DND-41 (cell line): ENCODE measurements around the gene ZCCHC14.

Source experiments
- ATAC-seq: fragments of 200-7000 bp; cut with Tn5 transposase; 3 replicates; pipeline ENCODE4 v1.9.1; 2021; ENCODE audit warnings: low read depth; ENCODE audit not compliant: insufficient read depth
- DNase-seq: peaks from one replicate; pipeline ENCODE4 v3.0.0-alpha.2; 2020
- H2AFZ ChIP-seq: 2 replicates; pipeline ENCODE4 v1.6.0; 2012; ENCODE audit warnings: low read depth, low read length
- H3K27ac ChIP-seq: 2 replicates; pipeline ENCODE4 v1.5.1; 2012; ENCODE audit warnings: low read length, inconsistent platforms
- H3K27me3 ChIP-seq: fragments of 200-600 bp; sonication (generic); 2 replicates; pipeline ENCODE4 v1.6.0; 2012; ENCODE audit warnings: low read length, mild to moderate bottlenecking, inconsistent platforms; ENCODE audit not compliant: insufficient read depth, poor library complexity
- H3K36me3 ChIP-seq: 2 replicates; pipeline ENCODE4 v1.5.1; 2012; ENCODE audit warnings: low read length, inconsistent platforms; ENCODE audit not compliant: insufficient read depth
- H3K4me1 ChIP-seq: 2 replicates; pipeline ENCODE4 v1.5.1; 2012; ENCODE audit warnings: mild to moderate bottlenecking, low read length; ENCODE audit not compliant: insufficient read depth
- H3K4me2 ChIP-seq: 2 replicates; pipeline ENCODE4 v1.6.0; 2012; ENCODE audit warnings: mild to moderate bottlenecking, moderate library complexity, low read length, inconsistent platforms; ENCODE audit not compliant: insufficient read depth
- H3K4me3 ChIP-seq, 2 experiments: fragments of 200-600 bp in 1 of 2; shearing (Covaris generic) in 1 of 2; 2 replicates each; pipeline ENCODE4 v1.5.1; 2012 to 2016; ENCODE audit warnings: inconsistent platforms in 2 of 2, low read length in 2 of 2, mild to moderate bottlenecking in 2 of 2, low read depth in 1 of 2, moderate library complexity in 1 of 2
- H3K79me2 ChIP-seq: 2 replicates; pipeline ENCODE4 v1.6.0; 2012; ENCODE audit warnings: low read length, inconsistent platforms; ENCODE audit not compliant: insufficient read depth
- H3K9ac ChIP-seq: 2 replicates; pipeline ENCODE4 v1.6.0; 2012; ENCODE audit warnings: low read depth, mild to moderate bottlenecking, inconsistent platforms, low read length, moderate library complexity
- H3K9me3 ChIP-seq: 2 replicates; pipeline ENCODE4 v1.5.1; 2012; ENCODE audit warnings: low read length, moderate library complexity, mild to moderate bottlenecking, inconsistent platforms; ENCODE audit not compliant: insufficient read depth, severe bottlenecking
- H4K20me1 ChIP-seq: 2 replicates; pipeline ENCODE4 v1.6.0; 2012; ENCODE audit warnings: low read length; ENCODE audit not compliant: insufficient read depth
- EZH2 ChIP-seq: IDR thresholded peaks from 3 replicates; pipeline ENCODE4 v1.6.1; 2012; ENCODE audit warnings: borderline replicate concordance, low read depth, mild to moderate bottlenecking, moderate library complexity, low read length, inconsistent platforms; ENCODE audit not compliant: severe bottlenecking
- TF ChIP-seq, protein P1 (sequence below): IDR thresholded peaks from 2 replicates; pipeline ENCODE4 v1.5.1; 2012; ENCODE audit warnings: borderline replicate concordance, low read length, moderate library complexity, mild to moderate bottlenecking; ENCODE audit not compliant: poor library complexity, severe bottlenecking; ENCODE audit errors: extremely low read depth

The ZCCHC14 gene

GRCh38 chr16:87535855-87536794 is 43.3 kb upstream of the ZCCHC14 start:
- Histone ChIP-seq H3K27ac (no peak overlapping the region), H3K4me2 (no peak overlapping the region), H3K4me3 (no peak overlapping the region), H3K9me3 (peaks cover 4% of the 10 kb centered on the region), H3K36me3 (no peaks in the 10 kb centered on the region), H3K4me1 (no peaks in the 10 kb centered on the region), H2AFZ (no peak overlapping the region), H4K20me1 (no peaks in the 10 kb centered on the region), H3K79me2 (no peaks in the 10 kb centered on the region), H3K9ac (no peak overlapping the region), H3K27me3 (peaks cover 3% of the 10 kb centered on the region)
- ATAC-seq (no peak), DNase-seq (no peak)
- TF ChIP-seq EZH2 = no peak
- TF ChIP-seq, protein P1, sequence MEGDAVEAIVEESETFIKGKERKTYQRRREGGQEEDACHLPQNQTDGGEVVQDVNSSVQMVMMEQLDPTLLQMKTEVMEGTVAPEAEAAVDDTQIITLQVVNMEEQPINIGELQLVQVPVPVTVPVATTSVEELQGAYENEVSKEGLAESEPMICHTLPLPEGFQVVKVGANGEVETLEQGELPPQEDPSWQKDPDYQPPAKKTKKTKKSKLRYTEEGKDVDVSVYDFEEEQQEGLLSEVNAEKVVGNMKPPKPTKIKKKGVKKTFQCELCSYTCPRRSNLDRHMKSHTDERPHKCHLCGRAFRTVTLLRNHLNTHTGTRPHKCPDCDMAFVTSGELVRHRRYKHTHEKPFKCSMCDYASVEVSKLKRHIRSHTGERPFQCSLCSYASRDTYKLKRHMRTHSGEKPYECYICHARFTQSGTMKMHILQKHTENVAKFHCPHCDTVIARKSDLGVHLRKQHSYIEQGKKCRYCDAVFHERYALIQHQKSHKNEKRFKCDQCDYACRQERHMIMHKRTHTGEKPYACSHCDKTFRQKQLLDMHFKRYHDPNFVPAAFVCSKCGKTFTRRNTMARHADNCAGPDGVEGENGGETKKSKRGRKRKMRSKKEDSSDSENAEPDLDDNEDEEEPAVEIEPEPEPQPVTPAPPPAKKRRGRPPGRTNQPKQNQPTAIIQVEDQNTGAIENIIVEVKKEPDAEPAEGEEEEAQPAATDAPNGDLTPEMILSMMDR = no peak

- Histone ChIP-seq H3K4me2 (no peak overlapping the region), H3K4me3 (no peak overlapping the region), H3K36me3 (no peaks in the 10 kb centered on the region), H3K79me2 (no peaks in the 10 kb centered on the region), H3K27ac (no peak overlapping the region), H4K20me1 (no peaks in the 10 kb centered on the region), H3K9ac (no peak overlapping the region), H3K4me1 (no peaks in the 10 kb centered on the region), H3K9me3 (peaks cover 4% of the 10 kb centered on the region), H2AFZ (no peak overlapping the region), H3K27me3 (peaks cover 3% of the 10 kb centered on the region)
- ATAC-seq (no peak), DNase-seq (no peak)
- TF ChIP-seq EZH2 = no peak
- TF ChIP-seq, protein P1 = no peak
These were observed 42.6 kb upstream of the ZCCHC14 start for GRCh38 chr16:87535457-87535854.

DNA sequence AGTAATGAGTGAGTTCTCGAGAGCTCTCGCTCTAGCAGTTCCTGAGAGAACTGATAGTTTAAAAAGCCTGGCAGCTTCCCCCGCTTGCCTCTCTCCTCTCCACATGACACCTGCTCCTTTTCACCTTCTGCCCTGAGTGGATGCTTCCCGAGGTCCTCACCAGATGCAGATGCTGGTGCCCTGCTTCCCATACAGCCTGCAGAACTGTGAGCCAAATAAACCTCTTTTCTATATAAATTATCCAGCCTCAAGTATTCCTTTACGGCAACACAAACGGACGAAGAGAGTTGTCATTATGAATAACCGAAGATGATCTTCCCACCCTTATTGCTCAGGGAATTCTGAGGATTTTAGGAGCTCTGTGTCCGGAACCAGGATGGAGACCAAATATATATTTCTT is 41.9 kb upstream of the ZCCHC14 start:
- DNase-seq (no peak), ATAC-seq (no peak)
- Histone ChIP-seq H4K20me1 (no peaks in the 10 kb centered on the region), H3K79me2 (no peaks in the 10 kb centered on the region), H3K27ac (no peak overlapping the region), H3K4me2 (no peak overlapping the region), H3K27me3 (peaks cover 3% of the 10 kb centered on the region), H2AFZ (no peak overlapping the region), H3K4me1 (no peaks in the 10 kb centered on the region), H3K36me3 (no peaks in the 10 kb centered on the region), H3K9me3 (peaks cover 7% of the 10 kb centered on the region), H3K4me3 (no peak overlapping the region), H3K9ac (no peak overlapping the region)
- TF ChIP-seq, protein P1 = no peak
